T47D (cell line): Measurements from ENCODE around the gene CCNB1.
A peak's percentile ranks its signal among the peaks of the same experiment; 100 is the strongest.
"Not testable (repeated sequence)": the region's sequence is repeated elsewhere in the genome, so short reads cannot be mapped to it uniquely, and the experiment has no call there.

ENCODE experiments used
- DNase-seq, 2 experiments: peaks; one replicate each; pipeline versions ENCODE4 v3.0.0 to v3.0.0-alpha.2; 2011 to 2012; ENCODE audit warnings: low read depth in 1 of 2, low spot score in 1 of 2
- JUND ChIP-seq: IDR thresholded peaks from 2 replicates; pipeline ENCODE4 v1.6.1; 2012; ENCODE audit warnings: low read depth
- in situ Hi-C: cut with HindIII; loops from 2 replicates; pipeline ENCODE4 v1.10.0; 2016; ENCODE audit warnings: low sequenced_read_pairs, low pct_unique_long_range_greater_than_20kb

Gene CCNB1

GRCh38 chr5:69166686-69167492 lies at the start of gene CCNB1:
Gene CCNB1, plus strand, starts transcription at chr5:69167150. Its CDS starts 113 bp downstream, at chr5:69167263.
- peak; percentile 98 to 99 for DNase-seq
- in situ Hi-C loops: no loop called here
- no peak for TF ChIP-seq JUND

- DNase-seq: no peak
- TF ChIP-seq JUND: no peak
- in situ Hi-C loops: no loop called here
Measured at GRCh38 chr5:69129413-69129812, 37.5 kb upstream of the CCNB1 start.

GRCh38 chr5:69130241-69130640 lies 36.7 kb upstream of the CCNB1 start:
- TF ChIP-seq JUND: no peak
- in situ Hi-C loops: no loop called here
- no peak for DNase-seq

- no peak for TF ChIP-seq JUND
- no peak for DNase-seq
- in situ Hi-C loops: no loop called here
Measured at GRCh38 chr5:69131304-69131703, 35.6 kb upstream of the CCNB1 start.

- no peak for DNase-seq
- TF ChIP-seq JUND: no peak
- in situ Hi-C loops: no loop called here
Measured at GRCh38 chr5:69134126-69134525, 32.8 kb upstream of the CCNB1 start.

GRCh38 chr5:69136293-69136692 lies 30.7 kb upstream of the CCNB1 start:
- TF ChIP-seq JUND: no peak
- in situ Hi-C loops: no loop called here

GRCh38 chr5:69137208-69137607 lies 29.7 kb upstream of the CCNB1 start:
- DNase-seq, in situ Hi-C loops: not testable (repeated sequence)

More at GRCh38 chr5:69136293-69136692, 30.7 kb upstream of the CCNB1 start:
- DNase-seq: peak; percentile 23 to 67

GRCh38 chr5:69137807-69138206 lies 29.1 kb upstream of the CCNB1 start:
- DNase-seq: no peak
- in situ Hi-C loops: no loop called here
- no peak for TF ChIP-seq JUND

GRCh38 chr5:69138766-69139165 lies 28.2 kb upstream of the CCNB1 start:
- in situ Hi-C loops: no loop called here
- DNase-seq: no peak
- no peak for TF ChIP-seq JUND

GRCh38 chr5:69140239-69140638 lies 26.7 kb upstream of the CCNB1 start:
- in situ Hi-C loops, DNase-seq: not testable (repeated sequence)

GRCh38 chr5:69140827-69141226 lies 26.1 kb upstream of the CCNB1 start:
- TF ChIP-seq JUND: no peak
- DNase-seq: no peak
- in situ Hi-C loops: no loop called here

GRCh38 chr5:69148576-69148975 lies 18.4 kb upstream of the CCNB1 start:
- in situ Hi-C loops: not testable (repeated sequence)

GRCh38 chr5:69148981-69149675 lies 17.8 kb upstream of the CCNB1 start:
- in situ Hi-C loops: no loop called here
- TF ChIP-seq JUND: no peak
- DNase-seq: no peak

More at GRCh38 chr5:69148576-69148975, 18.4 kb upstream of the CCNB1 start:
- not testable (repeated sequence) for DNase-seq
